ENCODE results near the gene RAPGEF4.

The RAPGEF4 gene

GRCh38 chr2:172945510-172945850 lies 209.8 kb downstream of the RAPGEF4 start:
- no peak overlapping the region for H3K4me3 ChIP-seq (ENCODE audit: low read depth, low read length)
- TF ChIP-seq, protein P1, sequence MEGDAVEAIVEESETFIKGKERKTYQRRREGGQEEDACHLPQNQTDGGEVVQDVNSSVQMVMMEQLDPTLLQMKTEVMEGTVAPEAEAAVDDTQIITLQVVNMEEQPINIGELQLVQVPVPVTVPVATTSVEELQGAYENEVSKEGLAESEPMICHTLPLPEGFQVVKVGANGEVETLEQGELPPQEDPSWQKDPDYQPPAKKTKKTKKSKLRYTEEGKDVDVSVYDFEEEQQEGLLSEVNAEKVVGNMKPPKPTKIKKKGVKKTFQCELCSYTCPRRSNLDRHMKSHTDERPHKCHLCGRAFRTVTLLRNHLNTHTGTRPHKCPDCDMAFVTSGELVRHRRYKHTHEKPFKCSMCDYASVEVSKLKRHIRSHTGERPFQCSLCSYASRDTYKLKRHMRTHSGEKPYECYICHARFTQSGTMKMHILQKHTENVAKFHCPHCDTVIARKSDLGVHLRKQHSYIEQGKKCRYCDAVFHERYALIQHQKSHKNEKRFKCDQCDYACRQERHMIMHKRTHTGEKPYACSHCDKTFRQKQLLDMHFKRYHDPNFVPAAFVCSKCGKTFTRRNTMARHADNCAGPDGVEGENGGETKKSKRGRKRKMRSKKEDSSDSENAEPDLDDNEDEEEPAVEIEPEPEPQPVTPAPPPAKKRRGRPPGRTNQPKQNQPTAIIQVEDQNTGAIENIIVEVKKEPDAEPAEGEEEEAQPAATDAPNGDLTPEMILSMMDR (IDR thresholded peaks at IDR 0.05; ENCODE audit: borderline replicate concordance, insufficient read depth, low read depth, low read length): no peak

GRCh38 chr2:172947461-172948153 lies 212.0 kb downstream of the RAPGEF4 start:
- TF ChIP-seq, protein P1 (IDR thresholded peaks at IDR 0.05; ENCODE audit: borderline replicate concordance, insufficient read depth, low read depth, low read length): no peak
- H3K4me3 ChIP-seq (ENCODE audit: low read depth, low read length): no peak overlapping the region

- TF ChIP-seq, protein P1 (IDR thresholded peaks at IDR 0.05; ENCODE audit: borderline replicate concordance, insufficient read depth, low read depth, low read length): no peak
These were observed 213.9 kb downstream of the RAPGEF4 start for GRCh38 chr2:172949522-172949921.

DNA sequence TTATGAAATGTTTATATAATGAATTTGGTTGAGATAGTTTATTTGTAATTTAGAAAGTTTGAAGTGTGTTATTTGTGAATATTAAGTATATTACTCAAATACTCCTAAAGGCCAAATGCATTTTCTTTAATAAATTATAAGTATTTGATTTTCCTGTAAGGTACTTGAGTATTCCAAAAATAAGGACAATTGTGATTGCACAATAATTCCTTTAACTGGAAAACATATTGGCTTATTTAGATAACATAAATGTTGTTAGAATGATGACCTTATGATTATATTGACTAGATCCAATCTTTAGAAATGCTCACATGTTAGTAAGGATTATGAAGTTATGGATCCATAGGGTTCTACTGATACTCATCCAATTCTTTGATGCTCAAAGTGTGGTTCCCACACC lies 214.9 kb downstream of the RAPGEF4 start:
- H3K4me3 ChIP-seq (ENCODE audit: low read depth, low read length): no peak overlapping the region
- TF ChIP-seq, protein P1 (IDR thresholded peaks at IDR 0.05; ENCODE audit: borderline replicate concordance, insufficient read depth, low read depth, low read length): no peak

More at GRCh38 chr2:172949522-172949921, 213.9 kb downstream of the RAPGEF4 start:
- H3K4me3 ChIP-seq (ENCODE audit: low read depth, low read length): no peak overlapping the region

DNA sequence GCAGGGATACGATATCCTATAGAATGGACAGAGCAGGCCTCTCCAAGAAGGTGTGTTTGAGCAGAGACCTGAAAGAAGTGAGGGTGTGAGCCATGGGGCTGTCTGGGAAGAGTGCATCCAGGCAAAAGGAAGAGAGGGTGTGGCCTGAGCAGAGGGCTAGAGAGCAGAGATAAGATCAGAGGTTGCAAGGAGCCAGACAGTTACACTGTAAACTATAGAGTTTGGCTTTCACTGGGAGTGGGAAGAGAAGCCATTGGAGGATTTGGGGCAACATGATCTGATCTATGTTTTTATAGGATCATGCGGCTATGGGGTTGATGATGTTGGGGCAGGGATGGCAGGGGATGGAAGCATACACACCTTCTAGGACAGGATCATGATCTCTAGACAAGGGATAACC lies 215.9 kb downstream of the RAPGEF4 start:
- TF ChIP-seq, protein P1 (IDR thresholded peaks at IDR 0.05; ENCODE audit: borderline replicate concordance, insufficient read depth, low read depth, low read length): no peak
- H3K4me3 ChIP-seq (ENCODE audit: low read depth, low read length): no peak overlapping the region

DNA sequence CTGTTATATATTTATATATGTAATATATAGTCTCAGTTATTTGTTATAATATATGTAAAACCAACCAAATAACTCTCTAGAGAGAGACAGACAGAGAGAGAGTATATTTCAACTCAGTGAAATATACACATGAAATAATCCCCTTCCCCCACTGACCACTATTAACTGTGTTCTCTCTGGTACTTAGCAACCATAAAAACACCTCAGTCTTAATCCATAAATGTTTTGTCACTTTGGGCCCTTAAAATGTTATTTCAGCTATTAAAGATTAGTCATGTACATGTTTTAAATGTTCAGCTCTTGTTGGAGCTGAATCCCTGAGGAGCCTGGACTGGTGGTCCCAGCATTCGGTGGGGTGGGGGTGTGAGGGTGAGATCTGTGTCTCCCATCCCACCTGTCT lies 217.8 kb downstream of the RAPGEF4 start:
- TF ChIP-seq, protein P1 (IDR thresholded peaks at IDR 0.05; ENCODE audit: borderline replicate concordance, insufficient read depth, low read depth, low read length): no peak
- no peak overlapping the region for H3K4me3 ChIP-seq (ENCODE audit: low read depth, low read length)

Measured in GM12875 (cell line).